Transverse colon (tissue), 4 donors: ENCODE measurements around the gene GALNT18.

Experiments used
- CTCF ChIP-seq, 5 experiments: fragments of 200-600 bp in 3 of 5; fragments of 450-650 bp in 2 of 5; sonication (generic) in 3 of 5; IDR thresholded peaks; 1 replicate in 2 of 5; 2 replicates in 3 of 5; pipeline ENCODE4 v1.5.1; 2016 to 2017; ENCODE audit warnings: antibody characterized with exemption in 5 of 5, inconsistent platforms in 3 of 5, mild to moderate bottlenecking in 2 of 5, moderate library complexity in 1 of 5
- EP300 ChIP-seq: sonication (generic); formaldehyde crosslinking; IDR thresholded peaks from one replicate; pipeline ENCODE4 v1.6.1; 2017; ENCODE audit warnings: antibody characterized with exemption, low read depth
- POLR2A ChIP-seq: fragments of 450-650 bp; IDR thresholded peaks from one replicate; pipeline ENCODE4 v1.6.1; 2016; ENCODE audit warnings: antibody characterized with exemption, mild to moderate bottlenecking, moderate library complexity
- POLR2AphosphoS5 ChIP-seq, 3 donors: sonication (generic); formaldehyde crosslinking; IDR thresholded peaks; one replicate each; pipeline ENCODE4 v1.6.1; 2016; ENCODE audit warnings: antibody characterized with exemption in 3 of 3

DNA sequence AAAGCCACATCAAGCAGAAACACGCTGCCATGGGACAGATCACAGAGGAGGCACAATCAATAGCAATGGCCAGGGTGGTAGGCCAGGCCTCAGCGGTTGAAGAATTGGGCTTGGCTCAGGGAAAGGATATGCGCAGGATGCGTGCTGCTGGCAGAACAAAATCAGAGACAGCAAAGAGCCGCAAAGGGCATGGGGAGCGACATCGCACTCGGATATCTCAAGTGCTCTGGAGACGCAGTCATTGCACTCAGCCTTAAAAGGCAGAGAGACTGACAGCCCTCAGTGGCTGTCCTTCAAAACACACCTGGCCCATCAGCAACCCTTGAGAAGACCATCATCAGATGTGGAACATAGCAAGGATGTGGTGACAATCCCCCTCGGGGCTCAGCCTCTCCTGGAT is 319.2 kb downstream of the GALNT18 start:
- no peak for TF ChIP-seq CTCF (IDR thresholded peaks at IDR 0.05)
- TF ChIP-seq POLR2A: no peak
- no peak for TF ChIP-seq POLR2AphosphoS5 (IDR thresholded peaks at IDR 0.05)
- TF ChIP-seq EP300: no peak
